ENCODE results near the gene PARD3B.

PARD3B gene

DNA sequence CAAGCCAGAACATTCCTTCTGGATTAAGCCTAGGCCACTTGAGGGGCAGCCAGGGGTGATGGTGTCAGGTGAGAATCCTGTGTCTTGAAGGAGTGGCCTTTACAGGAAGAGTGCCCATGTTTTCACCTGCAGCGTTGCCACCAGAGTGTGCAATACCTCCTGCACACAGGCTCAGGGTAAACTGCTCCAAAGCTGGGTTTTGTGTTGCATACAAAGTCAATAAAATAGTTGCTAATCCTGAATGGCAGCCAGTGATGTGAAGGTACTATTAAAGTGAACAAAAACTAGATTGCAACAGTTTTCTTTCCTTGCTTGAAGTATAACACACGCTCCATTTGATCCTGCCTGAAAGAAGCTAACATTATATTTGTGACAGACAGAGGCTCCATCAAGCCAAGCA lies 1072.6 kb downstream of the PARD3B start:
- Histone ChIP-seq H3K27me3 (ENCODE audit: control insufficient read depth, insufficient read depth, low read length) (no peaks in the 10 kb centered on the region), H3K4me3 (ENCODE audit: low read depth, low read length) (no peak overlapping the region), H3K9ac (ENCODE audit: low read depth, low read length) (no peak overlapping the region), H3K27ac (ENCODE audit: low read depth, low read length) (no peak overlapping the region), H3K36me3 (ENCODE audit: control insufficient read depth, insufficient read depth, low read length) (no peaks in the 10 kb centered on the region), H3K9me3 (ENCODE audit: control insufficient read depth, insufficient read depth, low read length) (no peaks in the 10 kb centered on the region), H3K4me1 (ENCODE audit: control insufficient read depth, insufficient read depth, low read length) (peaks cover 4% of the 10 kb centered on the region; the same call in 1 of the 2 replicates)

DNA sequence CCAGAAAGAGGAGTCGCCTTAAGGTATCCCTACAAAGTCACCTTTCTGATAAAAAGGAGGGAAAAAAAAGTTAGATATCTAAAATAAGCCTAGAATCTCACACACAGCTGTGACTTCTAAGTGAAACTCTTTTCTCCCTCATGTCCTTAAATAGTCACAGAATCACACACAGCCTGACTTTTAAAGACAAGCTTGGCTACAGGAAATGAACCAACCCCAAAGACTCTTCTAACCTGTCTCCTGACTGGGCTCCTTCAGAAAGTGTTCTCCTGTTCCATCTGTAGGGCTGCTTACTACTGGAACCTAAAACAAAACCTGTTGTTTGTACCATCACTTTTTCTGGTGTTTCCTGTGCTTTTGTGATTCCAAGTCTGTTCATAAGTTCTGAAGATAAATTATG lies 1074.3 kb downstream of the PARD3B start:
- H3K9ac ChIP-seq (ENCODE audit: low read depth, low read length) = no peak overlapping the region
- H3K27me3 ChIP-seq (ENCODE audit: control insufficient read depth, insufficient read depth, low read length) = no peaks in the 10 kb centered on the region
- H3K9me3 ChIP-seq (ENCODE audit: control insufficient read depth, insufficient read depth, low read length) = no peaks in the 10 kb centered on the region
- no peaks in the 10 kb centered on the region for H3K4me1 ChIP-seq (ENCODE audit: control insufficient read depth, insufficient read depth, low read length)
- H3K36me3 ChIP-seq (ENCODE audit: control insufficient read depth, insufficient read depth, low read length) = no peaks in the 10 kb centered on the region
- no peak overlapping the region for H3K4me3 ChIP-seq (ENCODE audit: low read depth, low read length)
- no peak overlapping the region for H3K27ac ChIP-seq (ENCODE audit: low read depth, low read length)

DNA sequence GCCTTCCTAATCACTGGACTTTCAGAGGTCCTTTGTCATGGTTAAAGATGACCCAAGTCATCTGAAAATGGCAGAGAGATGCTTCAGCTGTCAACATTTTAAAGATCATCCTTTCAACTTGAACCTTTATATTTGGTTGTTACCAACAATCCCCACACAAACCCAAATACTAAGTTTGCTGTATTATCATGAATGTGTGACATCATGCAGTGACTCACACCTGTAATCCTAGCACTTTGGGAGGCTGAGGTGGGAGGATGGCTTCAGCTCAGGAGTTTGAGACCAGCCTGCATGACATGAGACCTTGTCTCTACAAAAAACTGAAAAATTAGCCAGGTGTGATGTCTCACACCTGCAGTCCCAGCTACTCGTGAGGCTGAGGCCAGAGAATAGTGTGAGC lies 1081.8 kb downstream of the PARD3B start:
- Histone ChIP-seq H3K9ac (ENCODE audit: low read depth, low read length) (no peak overlapping the region), H3K27me3 (ENCODE audit: control insufficient read depth, insufficient read depth, low read length) (no peaks in the 10 kb centered on the region), H3K4me1 (ENCODE audit: control insufficient read depth, insufficient read depth, low read length) (peaks cover 14% of the 10 kb centered on the region; the same call in 1 of the 2 replicates), H3K36me3 (ENCODE audit: control insufficient read depth, insufficient read depth, low read length) (no peaks in the 10 kb centered on the region), H3K9me3 (ENCODE audit: control insufficient read depth, insufficient read depth, low read length) (no peaks in the 10 kb centered on the region), H3K4me3 (ENCODE audit: low read depth, low read length) (no peak overlapping the region), H3K27ac (ENCODE audit: low read depth, low read length) (no peak overlapping the region)

DNA sequence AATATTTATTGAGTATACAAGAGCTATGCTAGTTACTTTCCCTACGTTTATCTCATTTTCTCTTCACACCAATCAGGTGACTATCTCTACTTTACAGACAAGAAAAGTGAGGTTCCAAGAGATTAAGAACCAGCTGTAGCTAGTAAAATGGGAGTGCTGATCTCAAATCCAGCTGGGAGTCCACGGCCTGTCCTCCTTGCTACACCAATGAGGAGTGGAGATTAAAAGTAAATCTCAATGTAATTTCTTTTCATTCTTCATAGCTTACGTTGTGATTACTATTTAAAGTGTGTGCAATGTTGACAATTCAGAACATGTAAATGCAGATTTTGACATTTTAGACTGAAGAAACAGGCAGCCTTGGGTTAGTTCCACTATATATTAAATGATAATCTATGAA lies 1083.1 kb downstream of the PARD3B start:
- no peak overlapping the region for H3K27ac ChIP-seq (ENCODE audit: low read depth, low read length)
- no peaks in the 10 kb centered on the region for H3K36me3 ChIP-seq (ENCODE audit: control insufficient read depth, insufficient read depth, low read length)
- H3K4me3 ChIP-seq (ENCODE audit: low read depth, low read length) = no peak overlapping the region
- H3K27me3 ChIP-seq (ENCODE audit: control insufficient read depth, insufficient read depth, low read length) = no peaks in the 10 kb centered on the region
- peaks cover 14% of the 10 kb centered on the region; the same call in 1 of the 2 replicates for H3K4me1 ChIP-seq (ENCODE audit: control insufficient read depth, insufficient read depth, low read length)
- H3K9ac ChIP-seq (ENCODE audit: low read depth, low read length) = no peak overlapping the region
- H3K9me3 ChIP-seq (ENCODE audit: control insufficient read depth, insufficient read depth, low read length) = no peaks in the 10 kb centered on the region

DNA sequence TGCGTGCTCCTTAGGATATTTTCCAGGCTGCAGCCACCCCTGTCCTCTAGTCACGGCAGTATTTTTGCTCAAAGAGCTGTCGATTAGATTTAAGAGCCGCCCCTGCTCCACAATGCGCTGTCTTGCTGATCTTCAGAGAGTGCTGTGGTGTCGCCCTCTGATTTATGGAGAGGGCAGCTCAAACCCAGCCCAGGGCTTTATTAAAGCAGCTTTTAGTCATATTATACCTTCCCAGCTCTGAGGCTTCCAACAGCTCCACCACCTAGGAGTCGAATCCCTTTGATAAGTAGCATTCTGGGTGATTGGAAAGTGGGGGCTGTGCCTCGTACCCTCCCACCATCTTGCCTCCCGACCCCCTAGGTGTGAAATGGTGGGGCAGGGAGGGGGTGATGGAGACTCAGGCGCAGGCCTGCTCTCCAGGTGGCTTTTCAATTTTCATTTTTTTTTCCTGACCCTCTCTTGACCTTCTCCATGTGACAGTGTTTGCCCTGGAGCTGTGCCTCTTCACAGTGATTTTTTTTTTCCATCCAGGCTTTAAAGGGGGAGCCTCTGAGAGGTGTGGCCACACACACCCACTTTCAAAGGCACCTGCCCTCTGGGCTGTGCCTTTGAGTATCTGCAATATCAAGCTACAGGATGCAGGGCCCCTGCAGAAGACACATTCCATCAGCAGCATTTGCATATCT lies 1084.0 kb downstream of the PARD3B start:
- Histone ChIP-seq H3K36me3 (ENCODE audit: control insufficient read depth, insufficient read depth, low read length) (no peaks in the 10 kb centered on the region), H3K9me3 (ENCODE audit: control insufficient read depth, insufficient read depth, low read length) (no peaks in the 10 kb centered on the region), H3K27me3 (ENCODE audit: control insufficient read depth, insufficient read depth, low read length) (no peaks in the 10 kb centered on the region), H3K4me1 (ENCODE audit: control insufficient read depth, insufficient read depth, low read length) (peaks cover 14% of the 10 kb centered on the region; the same call in 1 of the 2 replicates), H3K9ac (ENCODE audit: low read depth, low read length) (no peak overlapping the region), H3K27ac (ENCODE audit: low read depth, low read length) (no peak overlapping the region), H3K4me3 (ENCODE audit: low read depth, low read length) (no peak overlapping the region)

DNA sequence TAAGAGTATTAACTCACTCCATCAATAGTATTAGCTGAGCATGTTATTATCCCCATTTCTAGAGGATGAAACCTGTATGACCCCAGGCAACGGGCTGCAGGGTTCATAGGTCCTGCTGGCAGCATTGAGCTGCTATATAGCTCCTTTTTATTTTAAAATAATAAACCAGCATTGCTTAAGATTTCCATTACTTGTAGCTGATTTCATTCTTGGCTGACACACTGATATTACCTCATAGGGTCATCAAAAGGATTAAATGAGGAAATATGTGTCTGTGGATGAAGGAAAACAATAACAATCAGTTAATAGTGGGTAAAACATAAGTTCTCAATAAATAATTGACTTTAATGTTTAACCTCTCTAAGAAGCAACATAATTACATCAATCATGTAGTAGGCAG lies 1088.7 kb downstream of the PARD3B start:
- Histone ChIP-seq H3K4me1 (ENCODE audit: control insufficient read depth, insufficient read depth, low read length) (peaks cover 17% of the 10 kb centered on the region; the same call in 1 of the 2 replicates), H3K36me3 (ENCODE audit: control insufficient read depth, insufficient read depth, low read length) (no peaks in the 10 kb centered on the region), H3K27ac (ENCODE audit: low read depth, low read length) (no peak overlapping the region), H3K27me3 (ENCODE audit: control insufficient read depth, insufficient read depth, low read length) (no peaks in the 10 kb centered on the region), H3K9me3 (ENCODE audit: control insufficient read depth, insufficient read depth, low read length) (no peaks in the 10 kb centered on the region), H3K9ac (ENCODE audit: low read depth, low read length) (no peak overlapping the region), H3K4me3 (ENCODE audit: low read depth, low read length) (no peak overlapping the region)

DNA sequence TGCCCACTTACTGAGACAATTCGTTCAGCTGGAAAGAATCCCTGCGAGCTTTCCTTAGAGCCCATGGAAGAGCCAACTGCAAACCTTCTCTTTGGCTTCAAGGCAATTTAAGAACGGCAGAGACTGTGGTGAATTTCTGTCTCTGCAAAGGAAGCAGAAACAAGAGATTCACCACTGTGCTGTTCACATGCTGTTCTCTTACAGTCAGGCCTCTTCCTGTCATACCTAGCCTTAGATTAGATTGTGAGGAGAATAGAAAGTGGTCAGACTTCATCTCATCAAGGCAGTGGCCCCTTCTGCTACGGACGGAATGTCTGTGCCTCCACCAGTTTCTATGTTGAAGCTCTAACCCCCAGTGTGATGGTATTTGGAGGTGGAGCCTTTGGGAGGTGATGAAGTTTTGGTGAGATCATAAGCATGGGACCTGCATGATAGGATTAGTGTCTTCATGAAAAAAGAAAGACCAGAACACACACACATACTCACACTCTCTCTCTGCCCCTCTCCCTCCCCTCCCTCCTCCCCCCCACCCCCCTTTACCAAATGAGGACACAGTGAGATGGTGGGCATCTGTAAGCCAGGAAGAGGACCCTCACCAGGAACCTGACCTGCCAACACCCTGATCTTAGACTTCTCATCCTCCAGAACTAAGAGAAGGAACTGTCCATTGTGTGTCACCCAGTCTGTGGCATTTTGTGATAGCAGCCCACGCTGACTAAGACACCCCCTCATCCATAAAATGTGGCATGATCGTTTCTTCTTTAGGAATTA lies 1091.5 kb downstream of the PARD3B start:
- Histone ChIP-seq H3K9ac (ENCODE audit: low read depth, low read length) (no peak overlapping the region), H3K4me1 (ENCODE audit: control insufficient read depth, insufficient read depth, low read length) (peaks cover 13% of the 10 kb centered on the region), H3K4me3 (ENCODE audit: low read depth, low read length) (no peak overlapping the region), H3K36me3 (ENCODE audit: control insufficient read depth, insufficient read depth, low read length) (no peaks in the 10 kb centered on the region), H3K27me3 (ENCODE audit: control insufficient read depth, insufficient read depth, low read length) (no peaks in the 10 kb centered on the region), H3K27ac (ENCODE audit: low read depth, low read length) (no peak overlapping the region), H3K9me3 (ENCODE audit: control insufficient read depth, insufficient read depth, low read length) (no peaks in the 10 kb centered on the region)

DNA sequence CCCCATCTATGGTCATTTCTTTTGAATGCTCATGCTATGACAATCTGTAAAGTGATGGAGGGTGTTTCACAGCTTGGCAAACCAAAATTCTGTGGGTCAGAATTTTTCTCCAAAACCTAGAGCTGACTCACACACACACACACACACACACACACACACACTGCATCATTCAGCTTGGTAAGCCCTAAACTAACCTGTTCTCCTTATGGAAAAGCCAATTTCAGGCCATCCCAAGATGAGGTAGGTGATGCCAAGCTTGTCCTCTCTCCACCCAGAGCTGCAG lies 1092.0 kb downstream of the PARD3B start:
- Histone ChIP-seq H3K27me3 (ENCODE audit: control insufficient read depth, insufficient read depth, low read length) (no peaks in the 10 kb centered on the region), H3K4me3 (ENCODE audit: low read depth, low read length) (no peak overlapping the region), H3K36me3 (ENCODE audit: control insufficient read depth, insufficient read depth, low read length) (no peaks in the 10 kb centered on the region), H3K9ac (ENCODE audit: low read depth, low read length) (no peak overlapping the region), H3K4me1 (ENCODE audit: control insufficient read depth, insufficient read depth, low read length) (peaks cover 13% of the 10 kb centered on the region), H3K27ac (ENCODE audit: low read depth, low read length) (no peak overlapping the region), H3K9me3 (ENCODE audit: control insufficient read depth, insufficient read depth, low read length) (no peaks in the 10 kb centered on the region)

DNA sequence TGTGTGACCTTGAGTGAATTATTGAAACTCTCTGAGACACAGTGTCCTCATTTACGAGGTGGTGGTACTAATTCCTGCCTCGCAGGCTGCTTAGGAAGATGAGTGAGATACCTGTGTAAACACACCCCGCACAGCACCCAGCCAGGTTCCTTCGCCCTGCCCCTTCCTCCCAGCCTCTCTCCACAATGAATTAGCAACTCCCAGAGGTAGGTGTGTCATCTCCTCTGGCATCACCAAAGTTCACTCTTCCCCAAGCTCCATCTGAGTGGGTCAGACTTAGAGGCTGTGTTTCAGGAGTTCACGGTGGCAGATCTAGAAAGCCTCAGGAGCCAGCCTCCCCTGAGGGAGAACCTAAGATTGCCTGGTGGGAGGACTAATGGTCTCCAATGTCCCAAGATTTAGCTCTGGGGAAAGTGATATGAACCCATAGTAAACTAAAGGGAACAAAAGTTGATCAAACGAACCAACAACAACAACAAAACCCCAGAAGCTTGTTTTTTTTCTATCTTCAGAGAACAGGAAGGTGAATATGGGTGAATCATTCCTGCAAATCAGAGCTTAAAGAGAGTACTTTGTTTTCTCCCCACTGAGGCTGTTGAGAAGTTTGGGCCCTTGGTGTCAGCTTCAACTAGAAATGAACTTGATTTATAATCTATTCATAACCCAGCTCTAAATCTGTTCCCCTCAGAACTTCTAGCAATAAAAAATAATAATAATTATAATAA lies 1092.7 kb downstream of the PARD3B start:
- no peak overlapping the region for H3K9ac ChIP-seq (ENCODE audit: low read depth, low read length)
- no peak overlapping the region for H3K4me3 ChIP-seq (ENCODE audit: low read depth, low read length)
- no peaks in the 10 kb centered on the region for H3K36me3 ChIP-seq (ENCODE audit: control insufficient read depth, insufficient read depth, low read length)
- peaks cover 13% of the 10 kb centered on the region for H3K4me1 ChIP-seq (ENCODE audit: control insufficient read depth, insufficient read depth, low read length)
- H3K27ac ChIP-seq (ENCODE audit: low read depth, low read length) = no peak overlapping the region
- H3K27me3 ChIP-seq (ENCODE audit: control insufficient read depth, insufficient read depth, low read length) = no peaks in the 10 kb centered on the region
- H3K9me3 ChIP-seq (ENCODE audit: control insufficient read depth, insufficient read depth, low read length) = no peaks in the 10 kb centered on the region

DNA sequence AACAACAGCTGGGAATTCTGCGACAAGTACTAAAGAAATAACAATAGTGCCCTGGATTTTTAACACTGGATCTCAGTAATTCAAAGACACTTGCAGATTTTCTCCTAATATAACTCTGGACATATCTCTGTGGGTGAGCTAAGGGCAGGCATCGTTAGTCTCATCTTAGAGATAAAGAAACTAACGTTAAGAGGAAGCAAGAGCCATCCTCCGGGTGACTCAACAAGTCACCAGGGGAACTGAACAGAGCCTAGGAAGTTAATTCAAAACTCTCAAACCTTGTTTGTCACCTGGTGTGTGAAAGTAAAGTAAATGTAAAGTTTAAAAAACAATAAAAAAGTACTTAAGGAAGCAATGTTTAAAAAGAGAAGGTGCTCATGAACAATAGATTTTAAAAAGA lies 1095.4 kb downstream of the PARD3B start:
- Histone ChIP-seq H3K27me3 (ENCODE audit: control insufficient read depth, insufficient read depth, low read length) (no peaks in the 10 kb centered on the region), H3K36me3 (ENCODE audit: control insufficient read depth, insufficient read depth, low read length) (no peaks in the 10 kb centered on the region), H3K9me3 (ENCODE audit: control insufficient read depth, insufficient read depth, low read length) (no peaks in the 10 kb centered on the region), H3K4me1 (ENCODE audit: control insufficient read depth, insufficient read depth, low read length) (peaks cover 13% of the 10 kb centered on the region), H3K4me3 (ENCODE audit: low read depth, low read length) (no peak overlapping the region), H3K9ac (ENCODE audit: low read depth, low read length) (no peak overlapping the region), H3K27ac (ENCODE audit: low read depth, low read length) (no peak overlapping the region)

All from HUES48 (cell line).